Liver (tissue), 9 donors: ENCODE results near the gene GON7. TPM values are rescaled to one million over a fixed set of nuclear protein-coding genes. Genes with fewer than 3 reads are reported as not detected.
A peak's percentile ranks its signal among the peaks of the same experiment; 100 is the strongest.

Source experiments
- DNase-seq: peaks from one replicate; pipeline ENCODE4 v3.0.0-alpha.2; 2017; ENCODE audit warnings: low spot score
- H3K27ac ChIP-seq, 2 donors: one replicate each; pipeline ENCODE4 v1.7.0; 2013; ENCODE audit warnings: inconsistent platforms in 2 of 2, low read length in 2 of 2, control low read depth in 1 of 2, low read depth in 1 of 2, mild to moderate bottlenecking in 1 of 2
- H3K27me3 ChIP-seq, 4 donors: one replicate each; pipeline versions ENCODE4 v1.6.1 to v1.7.0; 2013; ENCODE audit warnings: low read length in 3 of 4, inconsistent platforms in 1 of 4, mild to moderate bottlenecking in 1 of 4, moderate library complexity in 1 of 4; ENCODE audit not compliant: control insufficient read depth in 4 of 4, insufficient read depth in 4 of 4
- H3K36me3 ChIP-seq, 4 donors: one replicate each; pipeline versions ENCODE4 v1.6.1 to v1.7.0; 2013; ENCODE audit warnings: low read length in 3 of 4, mild to moderate bottlenecking in 3 of 4, low read depth in 1 of 4, moderate library complexity in 1 of 4; ENCODE audit not compliant: control insufficient read depth in 4 of 4, insufficient read depth in 3 of 4
- H3K4me1 ChIP-seq, 4 donors: one replicate each; pipeline versions ENCODE4 v1.6.1 to v1.7.0; 2013; ENCODE audit warnings: low read length in 3 of 4, mild to moderate bottlenecking in 3 of 4, moderate library complexity in 1 of 4; ENCODE audit not compliant: control insufficient read depth in 4 of 4, insufficient read depth in 4 of 4
- H3K4me3 ChIP-seq, 3 donors: one replicate each; pipeline versions ENCODE4 v1.6.1 to v1.7.0; 2013; ENCODE audit warnings: low read length in 3 of 3, control low read depth in 1 of 3, low read depth in 1 of 3, mild to moderate bottlenecking in 1 of 3
- H3K9ac ChIP-seq, 2 donors: one replicate each; pipeline ENCODE4 v1.7.0; 2013; ENCODE audit warnings: low read length in 2 of 2, mild to moderate bottlenecking in 2 of 2, moderate library complexity in 2 of 2, control low read depth in 1 of 2, low read depth in 1 of 2
- H3K9me3 ChIP-seq, 4 donors: one replicate each; pipeline versions ENCODE4 v1.6.1 to v1.7.0; 2013; ENCODE audit warnings: low read length in 3 of 4; ENCODE audit not compliant: control insufficient read depth in 4 of 4
- EGR1 ChIP-seq, 2 donors: IDR thresholded peaks; 2 replicates each; pipeline ENCODE4 v1.6.1; 2016 to 2018; ENCODE audit warnings: antibody characterized with exemption in 2 of 2, low read depth in 2 of 2
- FOXA1 ChIP-seq: IDR thresholded peaks from 2 replicates; pipeline ENCODE4 v1.6.1; 2016; ENCODE audit warnings: antibody characterized with exemption
- GABPA ChIP-seq, 2 donors: IDR thresholded peaks in 1 of 2; conservative IDR thresholded peaks in 1 of 2; 2 replicates each; pipeline ENCODE4 v1.6.1; 2016; ENCODE audit warnings: antibody characterized with exemption in 2 of 2, mild to moderate bottlenecking in 1 of 2, moderate library complexity in 1 of 2
- HNF4G ChIP-seq: IDR thresholded peaks from 2 replicates; pipeline ENCODE4 v1.6.1; 2016; ENCODE audit warnings: antibody characterized with exemption
- JUND ChIP-seq, 2 donors: IDR thresholded peaks; 2 replicates each; pipeline ENCODE4 v1.6.1; 2016; ENCODE audit warnings: antibody characterized with exemption in 2 of 2
- NR2F2 ChIP-seq: IDR thresholded peaks from 2 replicates; pipeline ENCODE4 v1.6.1; 2016; ENCODE audit warnings: antibody characterized with exemption
- RAD21 ChIP-seq, 2 donors: IDR thresholded peaks; 2 replicates each; pipeline ENCODE4 v1.6.1; 2016; ENCODE audit warnings: antibody characterized with exemption in 2 of 2, mild to moderate bottlenecking in 2 of 2
- RXRA ChIP-seq, 2 donors: IDR thresholded peaks; 2 replicates each; pipeline ENCODE4 v1.6.1; 2017 to 2018; ENCODE audit warnings: antibody characterized with exemption in 2 of 2, mild to moderate bottlenecking in 1 of 2
- TAF1 ChIP-seq: conservative IDR thresholded peaks from 2 replicates; pipeline ENCODE4 v1.6.1; 2016; ENCODE audit warnings: antibody characterized with exemption, mild to moderate bottlenecking
- WGBS: extraction: QIAGEN DNeasy Blood & Tissue Kit; methylation state at CpG from one replicate; pipeline ENCODE4 v1.1.7; 2013; 5-methylcytosine and 5-hydroxymethylcytosine counted together
- polyA plus RNA-seq, 2 donors: library from polyadenylated mRNA; stranded (reverse) in 1 of 2; unstranded in 1 of 2; fragments of 200-250 nt in 1 of 2; fragments of >200 nt in 1 of 2; fragmentation: Nextera tagmentation in 1 of 2; extraction: Ambion mirVana in 1 of 2; gene quantifications; one replicate each; pipeline versions ENCODE4 v1.2.1 to v1.2.3, GENCODE V29; 2013 to 2015
- total RNA-seq, 2 donors: library from RNA; depleted of rRNA; stranded (reverse); fragments of >200 nt; gene quantifications; one replicate each; pipeline ENCODE4 v1.2.3, GENCODE V29; 2014
- TF ChIP-seq, protein P1 (sequence below): IDR thresholded peaks from 2 replicates; pipeline ENCODE4 v1.6.1; 2016; ENCODE audit warnings: antibody characterized with exemption
- TF ChIP-seq, protein P2 (sequence below): fragments of 150-350 bp; IDR thresholded peaks from 2 replicates; pipeline ENCODE4 v1.5.1; 2017; ENCODE audit warnings: improper control_type of control experiment, low read depth, low read length; ENCODE audit not compliant: missing input control
- TF ChIP-seq, protein P3 (sequence below): IDR thresholded peaks from 2 replicates; pipeline ENCODE4 v1.6.1; 2016; ENCODE audit warnings: antibody characterized with exemption
- TF ChIP-seq, protein P4 (sequence below): IDR thresholded peaks from 2 replicates; pipeline ENCODE4 v1.6.1; 2016; ENCODE audit warnings: antibody characterized with exemption
- donor health status: healthy.
- donor health status: healthy.
- donor health status: healthy.
- donor health status: healthy.
- donor health status: healthy.

GON7 gene
- total and polyA plus RNA-seq, 4 donors: 9.0 to 11.2 (median 9.5) TPM

DNA sequence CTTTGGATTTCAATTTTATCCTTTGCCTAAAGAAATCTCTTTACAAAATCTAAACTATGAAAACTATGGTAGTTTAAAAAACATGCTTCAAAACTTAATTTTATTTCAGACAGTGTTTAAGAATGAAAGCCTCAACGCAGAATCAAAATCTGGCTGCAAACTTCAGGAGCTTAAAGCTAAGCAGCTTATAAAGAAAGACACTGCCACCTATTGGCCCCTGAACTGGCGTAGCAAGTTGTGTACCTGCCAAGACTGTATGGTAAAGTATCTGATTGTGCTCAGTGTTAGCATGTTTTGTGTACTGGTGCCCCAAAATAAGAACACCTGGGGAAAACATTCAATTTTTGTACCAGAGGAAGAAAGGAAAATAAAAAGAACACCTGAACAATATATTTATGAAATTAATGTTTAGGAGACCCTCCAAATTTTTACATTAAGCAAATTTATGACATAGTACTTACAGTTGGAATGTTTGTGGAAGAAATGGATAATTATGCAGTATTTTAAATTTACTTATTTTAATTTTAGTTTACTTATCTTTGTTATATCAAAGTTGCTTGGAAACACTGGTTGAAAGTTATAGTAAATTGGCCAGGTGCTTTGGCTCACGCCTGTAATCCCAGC, 12.3 kb upstream of the GON7 start:
- DNase-seq: no peak
- WGBS: 48% methylated on average over 3 of the region's 3 CpGs

DNA sequence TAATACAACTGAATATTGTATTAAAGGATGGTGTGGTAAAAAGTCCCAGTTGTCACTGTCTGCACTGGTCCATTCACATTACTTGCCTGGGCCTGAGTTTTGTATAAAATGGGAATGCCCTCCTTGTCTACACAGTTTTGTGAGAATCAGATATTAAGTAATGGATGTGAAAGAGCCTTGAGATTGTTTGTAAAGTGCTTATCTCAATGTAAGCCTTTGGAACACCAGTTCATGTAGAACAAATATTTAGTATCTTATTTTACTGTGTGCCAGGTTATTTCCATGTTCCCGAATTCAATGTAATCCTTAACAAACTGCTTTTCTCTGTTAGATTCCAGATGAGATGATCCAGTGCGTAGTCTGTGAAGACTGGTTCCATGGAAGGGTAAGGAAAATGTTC, 7.7 kb upstream of the GON7 start:
- peaks cover 0 to under 1% (median 0%) of the 10 kb centered on the region in 4 donors for H3K4me1 ChIP-seq
- H3K9me3 ChIP-seq: no peaks in the 10 kb centered on the region
- H3K4me3 ChIP-seq: no peak overlapping the region
- H3K36me3 ChIP-seq: peaks cover 10 to 44% (median 21%) of the 10 kb centered on the region in 4 donors
- TF ChIP-seq HNF4G: no peak
- TF ChIP-seq RXRA (IDR thresholded peaks at IDR 0.05): no peak
- no peak for TF ChIP-seq TAF1
- TF ChIP-seq, protein P1, sequence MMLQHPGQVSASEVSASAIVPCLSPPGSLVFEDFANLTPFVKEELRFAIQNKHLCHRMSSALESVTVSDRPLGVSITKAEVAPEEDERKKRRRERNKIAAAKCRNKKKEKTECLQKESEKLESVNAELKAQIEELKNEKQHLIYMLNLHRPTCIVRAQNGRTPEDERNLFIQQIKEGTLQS: no peak
- TF ChIP-seq, protein P2, sequence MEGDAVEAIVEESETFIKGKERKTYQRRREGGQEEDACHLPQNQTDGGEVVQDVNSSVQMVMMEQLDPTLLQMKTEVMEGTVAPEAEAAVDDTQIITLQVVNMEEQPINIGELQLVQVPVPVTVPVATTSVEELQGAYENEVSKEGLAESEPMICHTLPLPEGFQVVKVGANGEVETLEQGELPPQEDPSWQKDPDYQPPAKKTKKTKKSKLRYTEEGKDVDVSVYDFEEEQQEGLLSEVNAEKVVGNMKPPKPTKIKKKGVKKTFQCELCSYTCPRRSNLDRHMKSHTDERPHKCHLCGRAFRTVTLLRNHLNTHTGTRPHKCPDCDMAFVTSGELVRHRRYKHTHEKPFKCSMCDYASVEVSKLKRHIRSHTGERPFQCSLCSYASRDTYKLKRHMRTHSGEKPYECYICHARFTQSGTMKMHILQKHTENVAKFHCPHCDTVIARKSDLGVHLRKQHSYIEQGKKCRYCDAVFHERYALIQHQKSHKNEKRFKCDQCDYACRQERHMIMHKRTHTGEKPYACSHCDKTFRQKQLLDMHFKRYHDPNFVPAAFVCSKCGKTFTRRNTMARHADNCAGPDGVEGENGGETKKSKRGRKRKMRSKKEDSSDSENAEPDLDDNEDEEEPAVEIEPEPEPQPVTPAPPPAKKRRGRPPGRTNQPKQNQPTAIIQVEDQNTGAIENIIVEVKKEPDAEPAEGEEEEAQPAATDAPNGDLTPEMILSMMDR: no peak
- TF ChIP-seq, protein P3, sequence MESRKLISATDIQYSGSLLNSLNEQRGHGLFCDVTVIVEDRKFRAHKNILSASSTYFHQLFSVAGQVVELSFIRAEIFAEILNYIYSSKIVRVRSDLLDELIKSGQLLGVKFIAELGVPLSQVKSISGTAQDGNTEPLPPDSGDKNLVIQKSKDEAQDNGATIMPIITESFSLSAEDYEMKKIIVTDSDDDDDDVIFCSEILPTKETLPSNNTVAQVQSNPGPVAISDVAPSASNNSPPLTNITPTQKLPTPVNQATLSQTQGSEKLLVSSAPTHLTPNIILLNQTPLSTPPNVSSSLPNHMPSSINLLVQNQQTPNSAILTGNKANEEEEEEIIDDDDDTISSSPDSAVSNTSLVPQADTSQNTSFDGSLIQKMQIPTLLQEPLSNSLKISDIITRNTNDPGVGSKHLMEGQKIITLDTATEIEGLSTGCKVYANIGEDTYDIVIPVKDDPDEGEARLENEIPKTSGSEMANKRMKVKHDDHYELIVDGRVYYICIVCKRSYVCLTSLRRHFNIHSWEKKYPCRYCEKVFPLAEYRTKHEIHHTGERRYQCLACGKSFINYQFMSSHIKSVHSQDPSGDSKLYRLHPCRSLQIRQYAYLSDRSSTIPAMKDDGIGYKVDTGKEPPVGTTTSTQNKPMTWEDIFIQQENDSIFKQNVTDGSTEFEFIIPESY: no peak
- TF ChIP-seq JUND (IDR thresholded peaks at IDR 0.05): no peak
- TF ChIP-seq FOXA1: no peak
- no peak for TF ChIP-seq GABPA (IDR thresholded peaks at IDR 0.05 in 1 of 2, conservative IDR thresholded peaks at IDR 0.05 in 1 of 2)
- DNase-seq: no peak
- WGBS: 84% methylated on average over 2 of the region's 2 CpGs
- no peak overlapping the region for H3K27ac ChIP-seq
- no peak overlapping the region for H3K9ac ChIP-seq
- H3K27me3 ChIP-seq: no peaks in the 10 kb centered on the region

More for the DNA sequence above, 12.3 kb upstream of the GON7 start:
- H3K9me3 ChIP-seq: no peaks in the 10 kb centered on the region
- H3K27ac ChIP-seq: no peak overlapping the region
- H3K36me3 ChIP-seq: peaks cover 16 to 58% (median 31%) of the 10 kb centered on the region in 4 donors
- H3K9ac ChIP-seq: no peak overlapping the region
- H3K4me1 ChIP-seq: no peaks in the 10 kb centered on the region
- H3K27me3 ChIP-seq: no peaks in the 10 kb centered on the region
- no peak overlapping the region for H3K4me3 ChIP-seq
- TF ChIP-seq RAD21 (IDR thresholded peaks at IDR 0.05): peak; percentile 80
- TF ChIP-seq RXRA (IDR thresholded peaks at IDR 0.05): no peak
- TF ChIP-seq, protein P2: peak; percentile 50
- TF ChIP-seq EGR1 (IDR thresholded peaks at IDR 0.05; ENCODE audit: low read depth in 2 of 2): no peak
- TF ChIP-seq, protein P4, sequence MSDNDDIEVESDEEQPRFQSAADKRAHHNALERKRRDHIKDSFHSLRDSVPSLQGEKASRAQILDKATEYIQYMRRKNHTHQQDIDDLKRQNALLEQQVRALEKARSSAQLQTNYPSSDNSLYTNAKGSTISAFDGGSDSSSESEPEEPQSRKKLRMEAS: no peak
- TF ChIP-seq NR2F2: no peak
- TF ChIP-seq, protein P3: no peak
